Measurements from ENCODE around the gene ERGIC1.

- TF ChIP-seq, protein P1, sequence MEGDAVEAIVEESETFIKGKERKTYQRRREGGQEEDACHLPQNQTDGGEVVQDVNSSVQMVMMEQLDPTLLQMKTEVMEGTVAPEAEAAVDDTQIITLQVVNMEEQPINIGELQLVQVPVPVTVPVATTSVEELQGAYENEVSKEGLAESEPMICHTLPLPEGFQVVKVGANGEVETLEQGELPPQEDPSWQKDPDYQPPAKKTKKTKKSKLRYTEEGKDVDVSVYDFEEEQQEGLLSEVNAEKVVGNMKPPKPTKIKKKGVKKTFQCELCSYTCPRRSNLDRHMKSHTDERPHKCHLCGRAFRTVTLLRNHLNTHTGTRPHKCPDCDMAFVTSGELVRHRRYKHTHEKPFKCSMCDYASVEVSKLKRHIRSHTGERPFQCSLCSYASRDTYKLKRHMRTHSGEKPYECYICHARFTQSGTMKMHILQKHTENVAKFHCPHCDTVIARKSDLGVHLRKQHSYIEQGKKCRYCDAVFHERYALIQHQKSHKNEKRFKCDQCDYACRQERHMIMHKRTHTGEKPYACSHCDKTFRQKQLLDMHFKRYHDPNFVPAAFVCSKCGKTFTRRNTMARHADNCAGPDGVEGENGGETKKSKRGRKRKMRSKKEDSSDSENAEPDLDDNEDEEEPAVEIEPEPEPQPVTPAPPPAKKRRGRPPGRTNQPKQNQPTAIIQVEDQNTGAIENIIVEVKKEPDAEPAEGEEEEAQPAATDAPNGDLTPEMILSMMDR (IDR thresholded peaks at IDR 0.05; ENCODE audit: low read depth, low read length, poor library complexity, severe bottlenecking) = no peak
- no peak for TF ChIP-seq EZH2phosphoT487 (IDR thresholded peaks at IDR 0.05; ENCODE audit: borderline replicate concordance, low read length)
These were observed 25.1 kb downstream of the ERGIC1 start for GRCh38 chr5:172858990-172859811.
